Left ventricle myocardium superior (tissue), 1 donor: ENCODE results near the gene PPP2R3B. TPM values are rescaled to one million over a fixed set of nuclear protein-coding genes. Genes with fewer than 3 reads are reported as not detected.
A peak's percentile ranks its signal among the peaks of the same experiment; 100 is the strongest.
"Not testable (repeated sequence)": the region's sequence is repeated elsewhere in the genome, so short reads cannot be mapped to it uniquely, and the experiment has no call there.

Source experiments
- ATAC-seq: fragments of 200-7000 bp; cut with Tn5 transposase; one replicate; pipeline ENCODE4 v1.9.1; 2020; ENCODE audit warnings: mild to moderate bottlenecking, moderate library complexity
- DNase-seq: peaks from one replicate; pipeline ENCODE4 v3.0.0-alpha.2; 2020
- intact Hi-C: fragments of 100-400 bp; cut with micrococcal nuclease; formaldehyde crosslinking; loops from one replicate; pipeline ENCODE4 v1.11.0; 2022
- total RNA-seq: library from RNA; stranded (reverse); fragmentation: NEBNext Ultra II Directional; extraction: Animal tissue kit (Norgen Biotek cat#: 25700); gene quantifications from one replicate; pipeline ENCODE4 v1.2.1, GENCODE V29; 2021
- donor health status: DM: no; HTN: yes; CAD: no; lungs with severe emphysema.

The PPP2R3B gene
- total RNA-seq, 1 donor from 2014 or later = 194 TPM

- DNase-seq (peak; percentile 28), ATAC-seq (no peak)
- intact Hi-C loops = no loop called here
These were observed 71.7 kb downstream of the PPP2R3B start for GRCh38 chrX:314781-315595.

GRCh38 chrX:314049-314448, 72.7 kb downstream of the PPP2R3B start:
- no peak for ATAC-seq
- DNase-seq = peak; percentile 26
- intact Hi-C loops = no loop called here

- no peak for ATAC-seq
- intact Hi-C loops = no loop called here
- DNase-seq = peak; percentile 18
These were observed 73.2 kb downstream of the PPP2R3B start for GRCh38 chrX:313546-313945.

- intact Hi-C loops = no loop called here
- DNase-seq = peak; percentile 24
- no peak for ATAC-seq
These were observed 73.9 kb downstream of the PPP2R3B start for GRCh38 chrX:312621-313331.

- no peak for ATAC-seq
- intact Hi-C loops = no loop called here
- DNase-seq = peak; percentile 29
These were observed 75.3 kb downstream of the PPP2R3B start for GRCh38 chrX:311156-312129.

- ATAC-seq (no peak), DNase-seq (peak; percentile 11)
- intact Hi-C loops = no loop called here
These were observed 76.0 kb downstream of the PPP2R3B start for GRCh38 chrX:310621-311155.

- DNase-seq (peak; percentile 16), ATAC-seq (no peak)
- intact Hi-C loops = no loop called here
These were observed 77.7 kb downstream of the PPP2R3B start for GRCh38 chrX:308821-309520.

- ATAC-seq = peak; percentile 8
- peak; percentile 23 for DNase-seq
- intact Hi-C loops = no loop called here
These were observed 79.2 kb downstream of the PPP2R3B start for GRCh38 chrX:307261-308111.

GRCh38 chrX:306614-307251, 80.0 kb downstream of the PPP2R3B start:
- ATAC-seq, intact Hi-C loops, DNase-seq: not testable (repeated sequence)

GRCh38 chrX:305781-306613, 80.7 kb downstream of the PPP2R3B start:
- intact Hi-C loops, ATAC-seq: not testable (repeated sequence)
- DNase-seq = peak; percentile 15

- intact Hi-C loops = no loop called here
These were observed 83.7 kb downstream of the PPP2R3B start for GRCh38 chrX:302975-303374.

GRCh38 chrX:300334-300733, 86.4 kb downstream of the PPP2R3B start:
- intact Hi-C loops = no loop called here
- no peak for ATAC-seq
- DNase-seq = no peak

More at GRCh38 chrX:302975-303374, 83.7 kb downstream of the PPP2R3B start:
- peak; percentile 9 for DNase-seq
- no peak for ATAC-seq

- intact Hi-C loops = no loop called here
- DNase-seq = peak; percentile 23
- no peak for ATAC-seq
These were observed 87.7 kb downstream of the PPP2R3B start for GRCh38 chrX:298993-299392.

GRCh38 chrX:295136-295535, 91.6 kb downstream of the PPP2R3B start:
- DNase-seq (peak; percentile 21), ATAC-seq (no peak)
- intact Hi-C loops = no loop called here

GRCh38 chrX:292900-293897, 93.5 kb downstream of the PPP2R3B start:
- intact Hi-C loops = no loop called here
- no peak for ATAC-seq

More at GRCh38 chrX:292900-293897, 93.5 kb downstream of the PPP2R3B start:
- peak; percentile 20 for DNase-seq
